Mucosa of descending colon (tissue), 3 donors: ENCODE data around the gene FAM98B. TPM values are rescaled to one million over a fixed set of nuclear protein-coding genes. Genes with fewer than 3 reads are reported as not detected.

Experiments used
- ATAC-seq: fragments of 200-7000 bp; cut with Tn5 transposase; one replicate; pipeline ENCODE4 v1.9.1; 2020; ENCODE audit warnings: mild to moderate bottlenecking, moderate library complexity
- DNase-seq, 3 donors: peaks; one replicate each; pipeline ENCODE4 v3.0.0-alpha.2; 2020
- H3K36me3 ChIP-seq: fragments of 200-600 bp; one replicate; pipeline ENCODE4 v1.8.0; 2021; ENCODE audit warnings: low read depth, mild to moderate bottlenecking
- H3K4me1 ChIP-seq: fragments of 200-600 bp; one replicate; pipeline ENCODE4 v1.8.0; 2021; ENCODE audit warnings: low read depth, mild to moderate bottlenecking
- H3K4me3 ChIP-seq: fragments of 200-600 bp; one replicate; pipeline ENCODE4 v1.8.0; 2021; ENCODE audit warnings: mild to moderate bottlenecking
- H3K9me3 ChIP-seq: fragments of 200-600 bp; one replicate; pipeline ENCODE4 v1.8.0; 2021; ENCODE audit warnings: mild to moderate bottlenecking
- CTCF ChIP-seq: fragments of 200-600 bp; IDR thresholded peaks from one replicate; pipeline ENCODE4 v1.8.0; 2022; ENCODE audit warnings: antibody characterized with exemption, mild to moderate bottlenecking
- intact Hi-C, 2 donors: fragments of 100-400 bp; cut with DNase I in 1 of 2; cut with micrococcal nuclease in 1 of 2; formaldehyde crosslinking; loops; one replicate each; pipeline versions ENCODE4 v1.11.0 to v1.11.1; 2022; cut with DNase I, micrococcal nuclease
- total RNA-seq, 3 donors: library from RNA; stranded (reverse); fragmentation: NEBNext Ultra II Directional in 2 of 3; extraction: Animal tissue kit (Norgen Biotek cat#: 25700) in 2 of 3; gene quantifications; one replicate each; pipeline versions ENCODE4 v1.2.1 to v1.2.4, GENCODE V29; 2021 to 2023
- donor health status: DM: no; HTN: no; CAD: no; lungs with moderate emphysema.
- donor health status: DM: no; HTN: no; CAD: no.
- donor health status: DM: no; HTN: yes; CAD: no.

FAM98B gene
- total RNA-seq, 3 donors from 2014 or later: 15.8 to 29.7 (median 21.9) TPM

- peak in 1 of 3 donors; percentile 70 for DNase-seq
- intact Hi-C loops: loop anchor here in 1 of 2 donors (10.0 kb wide), 2 partner anchors 91 to 211 kb away; partner anchors contain the start of gene RASGRP1
Measured at GRCh38 chr15:38474155-38474757, 20.3 kb downstream of the FAM98B start.

GRCh38 chr15:38475361-38475760 is 21.4 kb downstream of the FAM98B start:
- ATAC-seq: no peak
- Histone ChIP-seq H3K4me3 (no peak overlapping the region), H3K36me3 (no peaks in the 10 kb centered on the region), H3K9me3 (no peaks in the 10 kb centered on the region), H3K4me1 (no peaks in the 10 kb centered on the region)
- no peak for TF ChIP-seq CTCF
- intact Hi-C loops: loop anchor here in 1 of 2 donors (10.0 kb wide), 2 partner anchors 89 to 209 kb away; partner anchors contain the start of gene RASGRP1
- no peak for DNase-seq

More at GRCh38 chr15:38474155-38474757, 20.3 kb downstream of the FAM98B start:
- Histone ChIP-seq H3K4me3 (no peak overlapping the region), H3K4me1 (no peaks in the 10 kb centered on the region), H3K9me3 (no peaks in the 10 kb centered on the region), H3K36me3 (no peaks in the 10 kb centered on the region)
- peak; percentile 99 for ATAC-seq
- peak; percentile 36 for TF ChIP-seq CTCF

- H3K4me1 ChIP-seq: no peaks in the 10 kb centered on the region
- TF ChIP-seq CTCF: no peak
- no peak overlapping the region for H3K4me3 ChIP-seq
- ATAC-seq (no peak), DNase-seq (no peak)
- no peaks in the 10 kb centered on the region for H3K9me3 ChIP-seq
- no peaks in the 10 kb centered on the region for H3K36me3 ChIP-seq
- intact Hi-C loops: loop anchor here in 1 of 2 donors (10.0 kb wide), 2 partner anchors 89 to 209 kb away; partner anchors contain the start of gene RASGRP1
Measured at GRCh38 chr15:38476120-38476519, 22.2 kb downstream of the FAM98B start.

GRCh38 chr15:38477637-38478036 is 23.7 kb downstream of the FAM98B start:
- Histone ChIP-seq H3K4me3 (no peak overlapping the region), H3K36me3 (no peaks in the 10 kb centered on the region), H3K9me3 (no peaks in the 10 kb centered on the region), H3K4me1 (no peaks in the 10 kb centered on the region)
- ATAC-seq: no peak
- DNase-seq: no peak
- intact Hi-C loops: loop anchor here in 1 of 2 donors (10.0 kb wide), 2 partner anchors 87 to 207 kb away; partner anchors contain the start of gene RASGRP1
- no peak for TF ChIP-seq CTCF

- Histone ChIP-seq H3K36me3 (no peaks in the 10 kb centered on the region), H3K9me3 (no peaks in the 10 kb centered on the region), H3K4me3 (no peak overlapping the region), H3K4me1 (no peaks in the 10 kb centered on the region)
- intact Hi-C loops: loop anchor here in 1 of 2 donors (10.0 kb wide), 2 partner anchors 86 to 206 kb away; partner anchors contain the start of gene RASGRP1
- DNase-seq (no peak), ATAC-seq (no peak)
- no peak for TF ChIP-seq CTCF
Measured at GRCh38 chr15:38479266-38479665, 25.3 kb downstream of the FAM98B start.
